ENCODE results near the gene DPH5. TPM values are rescaled to one million over a fixed set of nuclear protein-coding genes. Genes with fewer than 3 reads are reported as not detected.

The DPH5 gene
- total and polyA plus RNA-seq, 10 of the 15 experiments (the other 5 are each of a cell fraction or from before 2014, with no cell fraction given), result 44.1 to 95.7 (median 66.4) TPM

- ChIA-PET CTCF (interaction anchor here (0.8 kb wide), 1 partner anchor 14 kb away, joined by 3 read pairs; no protein-coding TSS in a partner anchor), RAD21 (ENCODE audit: unreplicated experiment) (interaction anchor here (1.1 kb wide), 1 partner anchor 165 kb away, joined by 3 read pairs; no protein-coding TSS in a partner anchor), SMC1A (ENCODE audit: uncharacterized antibody, unreplicated experiment) (interaction anchor here (1.1 kb wide), 1 partner anchor 8 kb away, joined by 3 read pairs; no protein-coding TSS in a partner anchor), POLR2A (no interaction called here)
- no peak for DNase-seq (ENCODE audit: low read depth, low spot score)
- Histone ChIP-seq H3K36me3 (ENCODE audit: control insufficient read depth in 2 of 2, insufficient read depth in 2 of 2, low read length in 1 of 2) (no peaks in the 10 kb centered on the region; a peak in 1 of 4 replicates), H3K27ac (ENCODE audit: control insufficient read depth, insufficient read depth) (no peak overlapping the region), H3K9ac (ENCODE audit: control insufficient read depth, insufficient read depth, low read length) (no peak overlapping the region), H3K27me3 (replicated peaks in 1 of 2; ENCODE audit: control insufficient read depth in 2 of 2, insufficient read depth in 2 of 2, low read length in 1 of 2) (no peaks in the 10 kb centered on the region), H4K20me1 (ENCODE audit: control insufficient read depth, insufficient read depth) (no peaks in the 10 kb centered on the region), H2AFZ (ENCODE audit: control insufficient read depth, low read depth, low read length) (no peak overlapping the region), H3K4me1 (ENCODE audit: control insufficient read depth, insufficient read depth, low read length) (no peaks in the 10 kb centered on the region), H3K4me3 (no peak overlapping the region), H3K4me2 (ENCODE audit: control insufficient read depth, insufficient read depth) (no peak overlapping the region), H3K9me3 (replicated peaks; ENCODE audit: control insufficient read depth, insufficient read depth, low read length) (no peaks in the 10 kb centered on the region; the same call in 2 of the 3 replicates), H3K79me2 (ENCODE audit: control insufficient read depth, insufficient read depth, low read length) (no peaks in the 10 kb centered on the region)
- in situ Hi-C loops (cut with MboI) (no loop called here), intact Hi-C loops (cut with micrococcal nuclease; ENCODE audit: unreplicated experiment) (no loop called here)
- no peak for ATAC-seq
- 100% methylated on average over 2 of the region's 2 CpGs for WGBS (ENCODE audit: insufficient coverage, insufficient replicate concordance, low lambda C conversion rate, missing lambda C conversion rate)
- FAIRE-seq, result no peak
- TF ChIP-seq MYB (IDR thresholded peaks at IDR 0.05; ENCODE audit: borderline replicate concordance, low read depth, low read length) (no peak), SPI1 (IDR thresholded peaks at IDR 0.05; ENCODE audit: borderline replicate concordance, insufficient read depth, low read depth, low read length) (no peak), IKZF2 (IDR thresholded peaks at IDR 0.05) (no peak), STAT3 (IDR thresholded peaks at IDR 0.05; ENCODE audit: low read depth, low read length) (no peak), SREBF1 (IDR thresholded peaks at IDR 0.05; ENCODE audit: low read length) (no peak), NR2F1 (conservative IDR thresholded peaks at IDR 0.05) (no peak)
- no TSS peak for BruUV-seq (replicated peaks)
These were observed 48.3 kb upstream of the DPH5 start for GRCh38 chr1:101073836-101074235.

DNA sequence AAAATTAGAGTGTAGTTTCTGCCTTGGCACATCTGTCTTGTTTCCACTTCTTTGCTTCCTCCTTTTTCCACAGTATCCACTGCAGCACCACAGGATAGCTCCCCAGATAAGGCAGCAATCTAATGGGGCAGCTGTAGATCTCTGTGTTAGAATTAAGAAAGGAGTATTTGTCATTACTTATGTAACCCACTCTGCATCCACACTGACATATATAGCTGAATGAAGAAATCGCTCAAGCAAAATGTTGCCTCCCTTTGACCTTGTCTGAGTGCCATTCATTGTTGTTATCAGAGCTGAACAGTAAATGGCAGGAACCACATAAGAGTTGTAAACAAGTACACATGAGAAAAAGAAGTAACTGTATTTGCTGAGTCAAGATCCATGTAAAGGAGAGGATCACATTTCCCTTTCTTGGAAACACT is 45.9 kb upstream of the DPH5 start:
- Histone ChIP-seq H3K4me3 (no peak overlapping the region), H3K79me2 (ENCODE audit: control insufficient read depth, insufficient read depth, low read length) (no peaks in the 10 kb centered on the region; the same call in none of the 2 replicates), H3K9me3 (replicated peaks; ENCODE audit: control insufficient read depth, insufficient read depth, low read length) (no peaks in the 10 kb centered on the region; the same call in 1 of the 3 replicates), H3K4me1 (ENCODE audit: control insufficient read depth, insufficient read depth, low read length) (peaks cover 2% of the 10 kb centered on the region; the same call in 1 of the 2 replicates), H3K27me3 (replicated peaks in 1 of 2; ENCODE audit: control insufficient read depth in 2 of 2, insufficient read depth in 2 of 2, low read length in 1 of 2) (no peaks in the 10 kb centered on the region), H3K27ac (ENCODE audit: control insufficient read depth, insufficient read depth) (no peak overlapping the region), H4K20me1 (ENCODE audit: control insufficient read depth, insufficient read depth) (no peaks in the 10 kb centered on the region), H2AFZ (ENCODE audit: control insufficient read depth, low read depth, low read length) (no peak overlapping the region), H3K9ac (ENCODE audit: control insufficient read depth, insufficient read depth, low read length) (no peak overlapping the region), H3K4me2 (ENCODE audit: control insufficient read depth, insufficient read depth) (no peak overlapping the region), H3K36me3 (ENCODE audit: control insufficient read depth in 2 of 2, insufficient read depth in 2 of 2, low read length in 1 of 2) (no peaks in the 10 kb centered on the region; a peak in 1 of 4 replicates)
- ATAC-seq (no peak), DNase-seq (ENCODE audit: low read depth, low spot score) (no peak), FAIRE-seq (no peak)
- ChIA-PET CTCF (no interaction called here), RAD21 (ENCODE audit: unreplicated experiment) (no interaction called here), POLR2A (no interaction called here), SMC1A (ENCODE audit: uncharacterized antibody, unreplicated experiment) (no interaction called here)
- 100% methylated on average over 1 of the region's 1 CpG for WGBS (ENCODE audit: insufficient coverage, insufficient replicate concordance, low lambda C conversion rate, missing lambda C conversion rate)
- in situ Hi-C loops (cut with MboI), result no loop called here
- intact Hi-C loops (cut with micrococcal nuclease; ENCODE audit: unreplicated experiment), result no loop called here
- BruUV-seq (replicated peaks), result no TSS peak
- TF ChIP-seq NBN (IDR thresholded peaks at IDR 0.05) (no peak), CREM (IDR thresholded peaks at IDR 0.05; ENCODE audit: low read depth) (no peak), TAF1 (IDR thresholded peaks at IDR 0.05; ENCODE audit: borderline replicate concordance, low read depth, low read length) (no peak), EZH2 (IDR thresholded peaks at IDR 0.05; ENCODE audit: borderline replicate concordance, control insufficient read depth, low read depth, low read length) (no peak), RFX5 (IDR thresholded peaks at IDR 0.05; ENCODE audit: low read depth, low read length) (no peak), IKZF2 (IDR thresholded peaks at IDR 0.05) (no peak), CEBPZ (IDR thresholded peaks at IDR 0.05; ENCODE audit: low read depth, low read length) (no peak)
- TF ChIP-seq, protein P1, sequence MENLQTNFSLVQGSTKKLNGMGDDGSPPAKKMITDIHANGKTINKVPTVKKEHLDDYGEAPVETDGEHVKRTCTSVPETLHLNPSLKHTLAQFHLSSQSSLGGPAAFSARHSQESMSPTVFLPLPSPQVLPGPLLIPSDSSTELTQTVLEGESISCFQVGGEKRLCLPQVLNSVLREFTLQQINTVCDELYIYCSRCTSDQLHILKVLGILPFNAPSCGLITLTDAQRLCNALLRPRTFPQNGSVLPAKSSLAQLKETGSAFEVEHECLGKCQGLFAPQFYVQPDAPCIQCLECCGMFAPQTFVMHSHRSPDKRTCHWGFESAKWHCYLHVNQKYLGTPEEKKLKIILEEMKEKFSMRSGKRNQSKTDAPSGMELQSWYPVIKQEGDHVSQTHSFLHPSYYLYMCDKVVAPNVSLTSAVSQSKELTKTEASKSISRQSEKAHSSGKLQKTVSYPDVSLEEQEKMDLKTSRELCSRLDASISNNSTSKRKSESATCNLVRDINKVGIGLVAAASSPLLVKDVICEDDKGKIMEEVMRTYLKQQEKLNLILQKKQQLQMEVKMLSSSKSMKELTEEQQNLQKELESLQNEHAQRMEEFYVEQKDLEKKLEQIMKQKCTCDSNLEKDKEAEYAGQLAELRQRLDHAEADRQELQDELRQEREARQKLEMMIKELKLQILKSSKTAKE (IDR thresholded peaks at IDR 0.05; ENCODE audit: low read depth, poor library complexity, severe bottlenecking), result no peak

Data from GM12878 (cell line).